SK-N-SH (cell line): ENCODE results near the gene PHLDA3. TPM values are rescaled to one million over a fixed set of nuclear protein-coding genes. Genes with fewer than 3 reads are reported as not detected.

ENCODE experiments used
- CTCF ChIA-PET: fragments of 300-600, 350-600 bp; formaldehyde crosslinking; extraction: SDS; loops from one replicate; lab custom pipeline; 2021; lab: Yijun Ruan, JAX
- POLR2A ChIA-PET: fragments of 350-600 bp; sonication (Branson Sonifier 250); formaldehyde crosslinking; extraction: SDS; loops from one replicate; lab custom pipeline; 2020; ENCODE audit warnings: antibody characterized with exemption, inconsistent platforms; lab: Yijun Ruan, JAX
- DNase-seq: peaks from one replicate; pipeline ENCODE4 v3.0.0; 2012
- H2AFZ ChIP-seq: fragments of 200-600 bp; sonication (generic); 2 replicates; pipeline ENCODE4 v1.8.1; 2016; ENCODE audit warnings: antibody characterized with exemption, mild to moderate bottlenecking, low read depth
- H3F3A ChIP-seq: fragments of 200-600 bp; sonication (generic); replicated peaks from 2 replicates; pipeline ENCODE3; 2016; ENCODE audit warnings: antibody characterized with exemption, mild to moderate bottlenecking; ENCODE audit not compliant: insufficient read depth
- H3K27ac ChIP-seq, 2 experiments: fragments of 200-500 bp in 1 of 2; fragments of 200-600 bp in 1 of 2; sonication (Bioruptor generic) in 1 of 2; sonication (generic), shearing (Covaris generic) in 1 of 2; 2 replicates each; pipeline versions ENCODE4 v1.5.1 to v1.6.1; 2014 to 2016; ENCODE audit warnings: low read depth in 2 of 2, inconsistent platforms in 1 of 2, low read length in 1 of 2, mild to moderate bottlenecking in 1 of 2, mixed read lengths in 1 of 2
- H3K27me3 ChIP-seq: fragments of 200-600 bp; sonication (generic), shearing (Covaris generic); 2 replicates; pipeline ENCODE4 v1.6.1; 2016; ENCODE audit warnings: mixed run types; ENCODE audit not compliant: insufficient read depth
- H3K36me3 ChIP-seq, 2 experiments: fragments of 200-500 bp in 1 of 2; fragments of 200-600 bp in 1 of 2; sonication (Bioruptor generic) in 1 of 2; sonication (generic) in 1 of 2; replicated peaks in 1 of 2; 2 replicates each; pipeline versions ENCODE3 to v1.5.1; 2014 to 2016; ENCODE audit warnings: low read length in 1 of 2, mild to moderate bottlenecking in 1 of 2; ENCODE audit not compliant: insufficient read depth in 2 of 2, control insufficient read depth in 1 of 2
- H3K4me1 ChIP-seq, 2 experiments: fragments of 200-500 bp in 1 of 2; fragments of 200-600 bp in 1 of 2; sonication (Bioruptor generic) in 1 of 2; sonication (generic), shearing (Covaris generic) in 1 of 2; 2 replicates each; pipeline versions ENCODE4 v1.5.1 to v1.6.1; 2014 to 2016; ENCODE audit warnings: low read depth in 1 of 2, low read length in 1 of 2, mixed run types in 1 of 2; ENCODE audit not compliant: insufficient read depth in 2 of 2, control insufficient read depth in 1 of 2
- H3K4me2 ChIP-seq: fragments of 200-600 bp; sonication (generic), shearing (Covaris generic); 2 replicates; pipeline ENCODE4 v1.6.1; 2017; ENCODE audit warnings: mixed run types
- H3K4me3 ChIP-seq, 2 experiments: fragments of 200-500 bp in 1 of 2; fragments of 200-600 bp in 1 of 2; sonication (Bioruptor generic) in 1 of 2; sonication (generic), shearing (Covaris generic) in 1 of 2; 2 replicates each; pipeline versions ENCODE4 v1.5.1 to v1.8.1; 2014 to 2016; ENCODE audit warnings: low read depth in 2 of 2, inconsistent platforms in 1 of 2, low read length in 1 of 2, mild to moderate bottlenecking in 1 of 2, mixed read lengths in 1 of 2, moderate library complexity in 1 of 2
- H3K79me2 ChIP-seq: fragments of 200-600 bp; sonication (generic); 2 replicates; pipeline ENCODE4 v1.8.1; 2017; ENCODE audit warnings: mild to moderate bottlenecking; ENCODE audit not compliant: insufficient read depth
- H3K9ac ChIP-seq: fragments of 200-600 bp; sonication (generic); 2 replicates; pipeline ENCODE4 v1.6.1; 2017; ENCODE audit warnings: mixed run types
- H3K9me2 ChIP-seq: fragments of 200-600 bp; sonication (generic); 2 replicates; pipeline ENCODE4 v1.6.1; 2017; ENCODE audit warnings: mixed run types
- H3K9me3 ChIP-seq: fragments of 200-600 bp; sonication (generic); 2 replicates; pipeline ENCODE4 v1.6.1; 2017; ENCODE audit warnings: mixed run types, mild to moderate bottlenecking, moderate library complexity
- H4K20me1 ChIP-seq: fragments of 200-600 bp; sonication (generic); 2 replicates; pipeline ENCODE4 v1.6.1; 2017; ENCODE audit warnings: mild to moderate bottlenecking, mixed run types; ENCODE audit not compliant: insufficient read depth
- ELF1 ChIP-seq: IDR thresholded peaks from 2 replicates; pipeline ENCODE4 v1.4.0; 2012
- EP300 ChIP-seq, 2 experiments: IDR thresholded peaks; 2 replicates each; pipeline versions ENCODE4 v1.4.0 to v1.6.1; 2012; ENCODE audit warnings: borderline replicate concordance in 1 of 2, low read depth in 1 of 2, low read length in 1 of 2
- EZH2phosphoT487 ChIP-seq: fragments of 200-600 bp; sonication (generic); IDR thresholded peaks from 2 replicates; pipeline ENCODE4 v1.6.1; 2017; ENCODE audit warnings: low read depth, mixed run types, mild to moderate bottlenecking, antibody characterized with exemption, moderate library complexity, borderline replicate concordance
- FOXJ3 ChIP-seq: sonication (generic); formaldehyde crosslinking; IDR thresholded peaks from 2 replicates; pipeline ENCODE4 v1.5.1; 2020; ENCODE audit warnings: mild to moderate bottlenecking, missing genetic modification reagents
- JUND ChIP-seq: IDR thresholded peaks from 2 replicates; pipeline ENCODE4 v1.4.0; 2012
- MAX ChIP-seq: IDR thresholded peaks from 2 replicates; pipeline ENCODE4 v1.4.0; 2012; ENCODE audit warnings: low read depth
- NRF1 ChIP-seq: IDR thresholded peaks from 2 replicates; pipeline ENCODE4 v1.6.1; 2012; ENCODE audit warnings: low read depth, mild to moderate bottlenecking, low read length
- PBX3 ChIP-seq: IDR thresholded peaks from 2 replicates; pipeline ENCODE4; 2012
- RAD21 ChIP-seq: IDR thresholded peaks from 2 replicates; pipeline ENCODE4 v1.6.1; 2012; ENCODE audit warnings: mild to moderate bottlenecking, low read length
- RCOR1 ChIP-seq: fragments of 150-350 bp; IDR thresholded peaks from 2 replicates; pipeline ENCODE4 v1.6.1; 2017; ENCODE audit warnings: antibody characterized with exemption, low read length
- SIN3A ChIP-seq: IDR thresholded peaks from 2 replicates; pipeline ENCODE4 v1.6.1; 2012; ENCODE audit warnings: low read depth, mild to moderate bottlenecking, low read length, moderate library complexity, borderline replicate concordance
- TAF1 ChIP-seq: IDR thresholded peaks from 2 replicates; pipeline ENCODE4 v1.6.1; 2012; ENCODE audit warnings: low read depth, mild to moderate bottlenecking, low read length, moderate library complexity, borderline replicate concordance
- TCF12 ChIP-seq: IDR thresholded peaks from 2 replicates; pipeline ENCODE4 v1.4.0; 2012
- TEAD4 ChIP-seq: IDR thresholded peaks from 2 replicates; pipeline ENCODE4 v1.4.0; 2012; ENCODE audit warnings: mild to moderate bottlenecking, borderline replicate concordance; ENCODE audit not compliant: insufficient read depth
- WGBS: methylation state at CpG from one replicate; pipeline ENCODE4 v1.1.6; 2017; ENCODE audit warnings: low lambda C conversion rate; 5-methylcytosine and 5-hydroxymethylcytosine counted together
- polyA plus RNA-seq, 3 experiments: library from polyadenylated mRNA; depleted of rRNA; stranded (reverse); fragments of >200 nt; gene quantifications; 2 replicates each; pipeline ENCODE4 v1.2.3, GENCODE V29; 2012
- TF ChIP-seq, protein P1 (sequence below): IDR thresholded peaks from 2 replicates; pipeline ENCODE4 v1.6.1; 2012; ENCODE audit warnings: mild to moderate bottlenecking, low read depth, low read length, moderate library complexity
- TF ChIP-seq, protein P2 (sequence below): IDR thresholded peaks from 2 replicates; pipeline ENCODE4 v1.4.0; 2012; ENCODE audit warnings: low read depth, borderline replicate concordance
- TF ChIP-seq, protein P3 (sequence below): fragments of 150-350 bp; IDR thresholded peaks from 2 replicates; pipeline ENCODE4 v1.6.1; 2017; ENCODE audit warnings: antibody characterized with exemption, low read length, low read depth, borderline replicate concordance

PHLDA3 gene
- polyA plus RNA-seq, 1 of the 3 experiments (the other 2 are of a cell fraction), result 105 TPM

GRCh38 chr1:201422026-201422425 lies 47.0 kb downstream of the PHLDA3 start:
- 37% methylated on average over 3 of the region's 3 CpGs for WGBS
- no peak for DNase-seq
- CTCF ChIA-PET, result interaction anchor here (2.2 kb wide), 1 partner anchor 14 kb away, joined by 10 read pairs; no protein-coding TSS in a partner anchor
- no peaks in the 10 kb centered on the region for H3K9me2 ChIP-seq
- no peak overlapping the region for H3K27ac ChIP-seq
- no peak overlapping the region for H3K9ac ChIP-seq
- H3K4me3 ChIP-seq, result no peak overlapping the region
- no peaks in the 10 kb centered on the region for H3K36me3 ChIP-seq
- H3K79me2 ChIP-seq, result no peaks in the 10 kb centered on the region
- no peaks in the 10 kb centered on the region for H3K9me3 ChIP-seq
- H4K20me1 ChIP-seq, result no peaks in the 10 kb centered on the region
- H3K4me2 ChIP-seq, result no peak overlapping the region
- H3K4me1 ChIP-seq, result peaks cover 0 to 13% of the 10 kb centered on the region in 2 experiments; a peak in 1 of 4 replicates
- H3F3A ChIP-seq, result no peaks in the 10 kb centered on the region
- no peak overlapping the region for H2AFZ ChIP-seq
- POLR2A ChIA-PET, result no interaction called here
- H3K27me3 ChIP-seq, result no peaks in the 10 kb centered on the region
- TF ChIP-seq JUND, result no peak
- no peak for TF ChIP-seq PBX3
- no peak for TF ChIP-seq MAX
- TF ChIP-seq FOXJ3 (CRISPR knock-in tag), result no peak
- no peak for TF ChIP-seq RAD21
- no peak for TF ChIP-seq SIN3A
- TF ChIP-seq, all 33 proteins: peak for 0

GRCh38 chr1:201421041-201421440 lies 47.9 kb downstream of the PHLDA3 start:
- no peak overlapping the region for H3K4me3 ChIP-seq
- H2AFZ ChIP-seq, result no peak overlapping the region
- H3K9me3 ChIP-seq, result no peaks in the 10 kb centered on the region
- 91% methylated on average over 6 of the region's 8 CpGs for WGBS
- no peaks in the 10 kb centered on the region for H3K79me2 ChIP-seq
- no peaks in the 10 kb centered on the region for H4K20me1 ChIP-seq
- H3K36me3 ChIP-seq, result no peaks in the 10 kb centered on the region
- H3K9me2 ChIP-seq, result no peaks in the 10 kb centered on the region
- POLR2A ChIA-PET, result no interaction called here
- CTCF ChIA-PET, result interaction anchor here (0.9 to 2.2 kb wide), 4 partner anchors 12 to 27 kb away, joined by 3 to 10 read pairs (median 6); no protein-coding TSS in a partner anchor
- H3K9ac ChIP-seq, result no peak overlapping the region
- no peaks in the 10 kb centered on the region; the same call in 1 of the 2 replicates for H3K27me3 ChIP-seq
- H3K27ac ChIP-seq, result no peak overlapping the region
- H3K4me2 ChIP-seq, result no peak overlapping the region
- DNase-seq, result no peak
- TF ChIP-seq EZH2phosphoT487 (no peak), TEAD4 (no peak), EP300 (IDR thresholded peaks at IDR 0.05; ENCODE audit: borderline replicate concordance in 1 of 2, low read depth in 1 of 2, low read length in 1 of 2) (no peak), FOXJ3 (CRISPR knock-in tag) (no peak), MAX (no peak), TCF12 (no peak), TAF1 (no peak), ELF1 (no peak), RCOR1 (no peak), SIN3A (no peak), PBX3 (no peak), NRF1 (no peak)
- TF ChIP-seq, protein P1, sequence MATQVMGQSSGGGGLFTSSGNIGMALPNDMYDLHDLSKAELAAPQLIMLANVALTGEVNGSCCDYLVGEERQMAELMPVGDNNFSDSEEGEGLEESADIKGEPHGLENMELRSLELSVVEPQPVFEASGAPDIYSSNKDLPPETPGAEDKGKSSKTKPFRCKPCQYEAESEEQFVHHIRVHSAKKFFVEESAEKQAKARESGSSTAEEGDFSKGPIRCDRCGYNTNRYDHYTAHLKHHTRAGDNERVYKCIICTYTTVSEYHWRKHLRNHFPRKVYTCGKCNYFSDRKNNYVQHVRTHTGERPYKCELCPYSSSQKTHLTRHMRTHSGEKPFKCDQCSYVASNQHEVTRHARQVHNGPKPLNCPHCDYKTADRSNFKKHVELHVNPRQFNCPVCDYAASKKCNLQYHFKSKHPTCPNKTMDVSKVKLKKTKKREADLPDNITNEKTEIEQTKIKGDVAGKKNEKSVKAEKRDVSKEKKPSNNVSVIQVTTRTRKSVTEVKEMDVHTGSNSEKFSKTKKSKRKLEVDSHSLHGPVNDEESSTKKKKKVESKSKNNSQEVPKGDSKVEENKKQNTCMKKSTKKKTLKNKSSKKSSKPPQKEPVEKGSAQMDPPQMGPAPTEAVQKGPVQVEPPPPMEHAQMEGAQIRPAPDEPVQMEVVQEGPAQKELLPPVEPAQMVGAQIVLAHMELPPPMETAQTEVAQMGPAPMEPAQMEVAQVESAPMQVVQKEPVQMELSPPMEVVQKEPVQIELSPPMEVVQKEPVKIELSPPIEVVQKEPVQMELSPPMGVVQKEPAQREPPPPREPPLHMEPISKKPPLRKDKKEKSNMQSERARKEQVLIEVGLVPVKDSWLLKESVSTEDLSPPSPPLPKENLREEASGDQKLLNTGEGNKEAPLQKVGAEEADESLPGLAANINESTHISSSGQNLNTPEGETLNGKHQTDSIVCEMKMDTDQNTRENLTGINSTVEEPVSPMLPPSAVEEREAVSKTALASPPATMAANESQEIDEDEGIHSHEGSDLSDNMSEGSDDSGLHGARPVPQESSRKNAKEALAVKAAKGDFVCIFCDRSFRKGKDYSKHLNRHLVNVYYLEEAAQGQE, result no peak
- TF ChIP-seq, protein P2, sequence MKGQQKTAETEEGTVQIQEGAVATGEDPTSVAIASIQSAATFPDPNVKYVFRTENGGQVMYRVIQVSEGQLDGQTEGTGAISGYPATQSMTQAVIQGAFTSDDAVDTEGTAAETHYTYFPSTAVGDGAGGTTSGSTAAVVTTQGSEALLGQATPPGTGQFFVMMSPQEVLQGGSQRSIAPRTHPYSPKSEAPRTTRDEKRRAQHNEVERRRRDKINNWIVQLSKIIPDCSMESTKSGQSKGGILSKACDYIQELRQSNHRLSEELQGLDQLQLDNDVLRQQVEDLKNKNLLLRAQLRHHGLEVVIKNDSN, result no peak
- TF ChIP-seq, protein P3, sequence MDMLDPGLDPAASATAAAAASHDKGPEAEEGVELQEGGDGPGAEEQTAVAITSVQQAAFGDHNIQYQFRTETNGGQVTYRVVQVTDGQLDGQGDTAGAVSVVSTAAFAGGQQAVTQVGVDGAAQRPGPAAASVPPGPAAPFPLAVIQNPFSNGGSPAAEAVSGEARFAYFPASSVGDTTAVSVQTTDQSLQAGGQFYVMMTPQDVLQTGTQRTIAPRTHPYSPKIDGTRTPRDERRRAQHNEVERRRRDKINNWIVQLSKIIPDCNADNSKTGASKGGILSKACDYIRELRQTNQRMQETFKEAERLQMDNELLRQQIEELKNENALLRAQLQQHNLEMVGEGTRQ, result no peak
- H3K4me1 ChIP-seq, result peaks cover 0 to 8% of the 10 kb centered on the region in 2 experiments; a peak in 1 of 4 replicates
- no peaks in the 10 kb centered on the region for H3F3A ChIP-seq
